ENCODE measurements around the gene NEXN. TPM values are rescaled to one million over a fixed set of nuclear protein-coding genes. Genes with fewer than 3 reads are reported as not detected.

NEXN gene
- total and polyA plus RNA-seq, 2 of the 13 experiments (the other 11 are each of a cell fraction or from before 2014, with no cell fraction given): 0.07 to 0.97 TPM

- no peak for TF ChIP-seq ZNF281 (CRISPR knock-in tag; IDR thresholded peaks at IDR 0.05; ENCODE audit: borderline replicate concordance)
- no peak for TF ChIP-seq TERF1 (CRISPR knock-in tag; IDR thresholded peaks at IDR 0.05)
- TF ChIP-seq ZFX (CRISPR knock-in tag; IDR thresholded peaks at IDR 0.05; ENCODE audit: low read depth): peak; percentile 61; the same call in 1 of the 2 replicates
- TF ChIP-seq SPEN (CRISPR knock-in tag; IDR thresholded peaks at IDR 0.05; ENCODE audit: low read depth): no peak; the same call in 1 of the 2 replicates
- TF ChIP-seq ZSCAN5A (CRISPR knock-in tag; IDR thresholded peaks at IDR 0.05; ENCODE audit: borderline replicate concordance): no peak; the same call in 1 of the 2 replicates
- TF ChIP-seq ZNF564 (CRISPR knock-in tag; IDR thresholded peaks at IDR 0.05): peak; percentile 100
- TF ChIP-seq ZNF407 (CRISPR knock-in tag; IDR thresholded peaks at IDR 0.05; ENCODE audit: not compliant biosample characterization): no peak
- no peak for TF ChIP-seq PLSCR1 (CRISPR knock-in tag; IDR thresholded peaks at IDR 0.05; ENCODE audit: borderline replicate concordance)
- no peak for TF ChIP-seq MLLT10 (CRISPR knock-in tag; IDR thresholded peaks at IDR 0.05)
- TF ChIP-seq ZNF317 (CRISPR knock-in tag; IDR thresholded peaks at IDR 0.05): peak; percentile 63
- TF ChIP-seq THYN1 (CRISPR knock-in tag; IDR thresholded peaks at IDR 0.05; ENCODE audit: borderline replicate concordance, low read depth): no peak
- TF ChIP-seq CCAR2 (optimal IDR thresholded peaks at IDR 0.05; ENCODE audit: low read depth, low read length): no peak
Observed at GRCh38 chr1:77978969-77979876, 90.8 kb downstream of the NEXN start, which contains the start of gene FUBP1 (continued).

All from HepG2 (cell line).